SK-N-SH (cell line): Measurements from ENCODE around the gene PDK2. TPM values are rescaled to one million over a fixed set of nuclear protein-coding genes. Genes with fewer than 3 reads are reported as not detected.

Experiments used
- CTCF ChIA-PET: fragments of 300-600, 350-600 bp; formaldehyde crosslinking; extraction: SDS; loops from one replicate; lab custom pipeline; 2021; lab: Yijun Ruan, JAX
- POLR2A ChIA-PET: fragments of 350-600 bp; sonication (Branson Sonifier 250); formaldehyde crosslinking; extraction: SDS; loops from one replicate; lab custom pipeline; 2020; ENCODE audit warnings: antibody characterized with exemption, inconsistent platforms; lab: Yijun Ruan, JAX
- DNase-seq: peaks from one replicate; pipeline ENCODE4 v3.0.0; 2012
- H2AFZ ChIP-seq: fragments of 200-600 bp; sonication (generic); 2 replicates; pipeline ENCODE4 v1.8.1; 2016; ENCODE audit warnings: antibody characterized with exemption, mild to moderate bottlenecking, low read depth
- H3F3A ChIP-seq: fragments of 200-600 bp; sonication (generic); replicated peaks from 2 replicates; pipeline ENCODE3; 2016; ENCODE audit warnings: antibody characterized with exemption, mild to moderate bottlenecking; ENCODE audit not compliant: insufficient read depth
- H3K27ac ChIP-seq, 2 experiments: fragments of 200-500 bp in 1 of 2; fragments of 200-600 bp in 1 of 2; sonication (Bioruptor generic) in 1 of 2; sonication (generic), shearing (Covaris generic) in 1 of 2; 2 replicates each; pipeline versions ENCODE4 v1.5.1 to v1.6.1; 2014 to 2016; ENCODE audit warnings: low read depth in 2 of 2, inconsistent platforms in 1 of 2, low read length in 1 of 2, mild to moderate bottlenecking in 1 of 2, mixed read lengths in 1 of 2
- H3K27me3 ChIP-seq: fragments of 200-600 bp; sonication (generic), shearing (Covaris generic); 2 replicates; pipeline ENCODE4 v1.6.1; 2016; ENCODE audit warnings: mixed run types; ENCODE audit not compliant: insufficient read depth
- H3K36me3 ChIP-seq, 2 experiments: fragments of 200-500 bp in 1 of 2; fragments of 200-600 bp in 1 of 2; sonication (Bioruptor generic) in 1 of 2; sonication (generic) in 1 of 2; replicated peaks in 1 of 2; 2 replicates each; pipeline versions ENCODE3 to v1.5.1; 2014 to 2016; ENCODE audit warnings: low read length in 1 of 2, mild to moderate bottlenecking in 1 of 2; ENCODE audit not compliant: insufficient read depth in 2 of 2, control insufficient read depth in 1 of 2
- H3K4me1 ChIP-seq, 2 experiments: fragments of 200-500 bp in 1 of 2; fragments of 200-600 bp in 1 of 2; sonication (Bioruptor generic) in 1 of 2; sonication (generic), shearing (Covaris generic) in 1 of 2; 2 replicates each; pipeline versions ENCODE4 v1.5.1 to v1.6.1; 2014 to 2016; ENCODE audit warnings: low read depth in 1 of 2, low read length in 1 of 2, mixed run types in 1 of 2; ENCODE audit not compliant: insufficient read depth in 2 of 2, control insufficient read depth in 1 of 2
- H3K4me2 ChIP-seq: fragments of 200-600 bp; sonication (generic), shearing (Covaris generic); 2 replicates; pipeline ENCODE4 v1.6.1; 2017; ENCODE audit warnings: mixed run types
- H3K4me3 ChIP-seq, 2 experiments: fragments of 200-500 bp in 1 of 2; fragments of 200-600 bp in 1 of 2; sonication (Bioruptor generic) in 1 of 2; sonication (generic), shearing (Covaris generic) in 1 of 2; 2 replicates each; pipeline versions ENCODE4 v1.5.1 to v1.8.1; 2014 to 2016; ENCODE audit warnings: low read depth in 2 of 2, inconsistent platforms in 1 of 2, low read length in 1 of 2, mild to moderate bottlenecking in 1 of 2, mixed read lengths in 1 of 2, moderate library complexity in 1 of 2
- H3K79me2 ChIP-seq: fragments of 200-600 bp; sonication (generic); 2 replicates; pipeline ENCODE4 v1.8.1; 2017; ENCODE audit warnings: mild to moderate bottlenecking; ENCODE audit not compliant: insufficient read depth
- H3K9ac ChIP-seq: fragments of 200-600 bp; sonication (generic); 2 replicates; pipeline ENCODE4 v1.6.1; 2017; ENCODE audit warnings: mixed run types
- H3K9me2 ChIP-seq: fragments of 200-600 bp; sonication (generic); 2 replicates; pipeline ENCODE4 v1.6.1; 2017; ENCODE audit warnings: mixed run types
- H3K9me3 ChIP-seq: fragments of 200-600 bp; sonication (generic); 2 replicates; pipeline ENCODE4 v1.6.1; 2017; ENCODE audit warnings: mixed run types, mild to moderate bottlenecking, moderate library complexity
- H4K20me1 ChIP-seq: fragments of 200-600 bp; sonication (generic); 2 replicates; pipeline ENCODE4 v1.6.1; 2017; ENCODE audit warnings: mild to moderate bottlenecking, mixed run types; ENCODE audit not compliant: insufficient read depth
- CTCF ChIP-seq: fragments of 200-600 bp; sonication (generic); IDR thresholded peaks from 2 replicates; pipeline ENCODE4 v1.6.1; 2017; ENCODE audit warnings: antibody characterized with exemption, mild to moderate bottlenecking, moderate library complexity
- EP300 ChIP-seq, 2 experiments: IDR thresholded peaks; 2 replicates each; pipeline versions ENCODE4 v1.4.0 to v1.6.1; 2012; ENCODE audit warnings: borderline replicate concordance in 1 of 2, low read depth in 1 of 2, low read length in 1 of 2
- FOXM1 ChIP-seq: IDR thresholded peaks from 2 replicates; pipeline ENCODE4 v1.4.0; 2012; ENCODE audit warnings: low read depth, mild to moderate bottlenecking
- GABPA ChIP-seq: IDR thresholded peaks from 2 replicates; pipeline ENCODE4 v1.4.0; 2012; ENCODE audit warnings: low read depth, mild to moderate bottlenecking
- JUND ChIP-seq: IDR thresholded peaks from 2 replicates; pipeline ENCODE4 v1.4.0; 2012
- MXI1 ChIP-seq: IDR thresholded peaks from 2 replicates; pipeline ENCODE4 v1.6.1; 2012; ENCODE audit warnings: mild to moderate bottlenecking, low read depth, low read length, improper control_type of control experiment
- NRF1 ChIP-seq: IDR thresholded peaks from 2 replicates; pipeline ENCODE4 v1.6.1; 2012; ENCODE audit warnings: low read depth, mild to moderate bottlenecking, low read length
- RAD21 ChIP-seq: IDR thresholded peaks from 2 replicates; pipeline ENCODE4 v1.6.1; 2012; ENCODE audit warnings: mild to moderate bottlenecking, low read length
- RCOR1 ChIP-seq: fragments of 150-350 bp; IDR thresholded peaks from 2 replicates; pipeline ENCODE4 v1.6.1; 2017; ENCODE audit warnings: antibody characterized with exemption, low read length
- RFX5 ChIP-seq: IDR thresholded peaks from 2 replicates; pipeline ENCODE4 v1.6.1; 2012; ENCODE audit warnings: mild to moderate bottlenecking, improper control_type of control experiment, low read length
- RXRA ChIP-seq: IDR thresholded peaks from 2 replicates; pipeline ENCODE4 v1.4.0; 2012; ENCODE audit warnings: low read depth, mild to moderate bottlenecking, borderline replicate concordance
- SIN3A ChIP-seq: IDR thresholded peaks from 2 replicates; pipeline ENCODE4 v1.6.1; 2012; ENCODE audit warnings: low read depth, mild to moderate bottlenecking, low read length, moderate library complexity, borderline replicate concordance
- SMC3 ChIP-seq: IDR thresholded peaks from 2 replicates; pipeline ENCODE4 v1.6.1; 2012; ENCODE audit warnings: low read depth, low read length, improper control_type of control experiment
- TCF12 ChIP-seq: IDR thresholded peaks from 2 replicates; pipeline ENCODE4 v1.4.0; 2012
- USF1 ChIP-seq: IDR thresholded peaks from 2 replicates; pipeline ENCODE4 v1.4.0; 2012; ENCODE audit warnings: low read depth, borderline replicate concordance
- YY1 ChIP-seq: IDR thresholded peaks from 2 replicates; pipeline ENCODE4 v1.4.0; 2012; ENCODE audit warnings: low read depth, mild to moderate bottlenecking
- WGBS: methylation state at CpG from one replicate; pipeline ENCODE4 v1.1.6; 2017; ENCODE audit warnings: low lambda C conversion rate; 5-methylcytosine and 5-hydroxymethylcytosine counted together
- polyA plus RNA-seq, 3 experiments: library from polyadenylated mRNA; depleted of rRNA; stranded (reverse); fragments of >200 nt; gene quantifications; 2 replicates each; pipeline ENCODE4 v1.2.3, GENCODE V29; 2012
- TF ChIP-seq, protein P1 (sequence below): IDR thresholded peaks from 2 replicates; pipeline ENCODE4; 2012
- TF ChIP-seq, protein P2 (sequence below): fragments of 150-350 bp; IDR thresholded peaks from 2 replicates; pipeline ENCODE4 v1.6.1; 2016; ENCODE audit warnings: mild to moderate bottlenecking, low read depth, low read length

The PDK2 gene
- polyA plus RNA-seq, 1 of the 3 experiments (the other 2 are of a cell fraction): 124 TPM

GRCh38 chr17:50051606-50052005 is 43.5 kb upstream of the PDK2 start:
- Histone ChIP-seq H3K4me1 (peaks cover 48 to 85% of the 10 kb centered on the region in 2 experiments), H3K9ac (peak overlapping the region; percentile 98), H2AFZ (no peak overlapping the region), H3K36me3 (peaks cover 0 to 6% of the 10 kb centered on the region in 2 experiments), H3K9me2 (no peaks in the 10 kb centered on the region), H3K27ac (peak overlapping the region; percentile 96 to 100; a peak in 3 of 4 replicates)
- 45% methylated on average over 2 of the region's 2 CpGs for WGBS
- POLR2A ChIA-PET: no interaction called here
- TF ChIP-seq RXRA (no peak), TCF12 (no peak), SMC3 (0 out of 2 replicates have a peak, but pooled peaks have one; percentile 5), EP300 (IDR thresholded peaks at IDR 0.05; ENCODE audit: borderline replicate concordance in 1 of 2, low read depth in 1 of 2, low read length in 1 of 2) (no peak), FOXM1 (no peak)
- TF ChIP-seq, all 33 proteins: peak for 1
- Histone ChIP-seq H4K20me1 (no peaks in the 10 kb centered on the region), H3K79me2 (peaks cover 54% of the 10 kb centered on the region), H3K4me3 (no peak overlapping the region), H3K27me3 (no peaks in the 10 kb centered on the region), H3K4me2 (peak overlapping the region; percentile 96), H3K9me3 (no peaks in the 10 kb centered on the region), H3F3A (peaks cover 79% of the 10 kb centered on the region)
- CTCF ChIA-PET: interaction anchor here (1.1 to 8.0 kb wide), 6 partner anchors 13 to 190 kb away, joined by 3 to 126 read pairs (median 11); partner anchors contain the start of gene PDK2
- no peak for DNase-seq

- H3K27me3 ChIP-seq: no peaks in the 10 kb centered on the region
- POLR2A ChIA-PET: no interaction called here
- H4K20me1 ChIP-seq: no peaks in the 10 kb centered on the region
- peaks cover 55 to 78% of the 10 kb centered on the region in 2 experiments for H3K4me1 ChIP-seq
- peaks cover 61% of the 10 kb centered on the region for H3K79me2 ChIP-seq
- no peak for DNase-seq
- TF ChIP-seq GABPA (no peak), RAD21 (no peak), USF1 (no peak), NRF1 (no peak), MXI1 (no peak), RFX5 (no peak), YY1 (no peak), FOXM1 (no peak), CTCF (no peak), RXRA (no peak), EP300 (IDR thresholded peaks at IDR 0.05; ENCODE audit: borderline replicate concordance in 1 of 2, low read depth in 1 of 2, low read length in 1 of 2) (no peak), JUND (no peak), TCF12 (no peak), RCOR1 (no peak), SIN3A (no peak)
- TF ChIP-seq, protein P1, sequence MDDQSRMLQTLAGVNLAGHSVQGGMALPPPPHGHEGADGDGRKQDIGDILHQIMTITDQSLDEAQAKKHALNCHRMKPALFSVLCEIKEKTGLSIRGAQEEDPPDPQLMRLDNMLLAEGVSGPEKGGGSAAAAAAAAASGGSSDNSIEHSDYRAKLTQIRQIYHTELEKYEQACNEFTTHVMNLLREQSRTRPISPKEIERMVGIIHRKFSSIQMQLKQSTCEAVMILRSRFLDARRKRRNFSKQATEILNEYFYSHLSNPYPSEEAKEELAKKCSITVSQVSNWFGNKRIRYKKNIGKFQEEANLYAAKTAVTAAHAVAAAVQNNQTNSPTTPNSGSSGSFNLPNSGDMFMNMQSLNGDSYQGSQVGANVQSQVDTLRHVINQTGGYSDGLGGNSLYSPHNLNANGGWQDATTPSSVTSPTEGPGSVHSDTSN: no peak
- TF ChIP-seq, protein P2, sequence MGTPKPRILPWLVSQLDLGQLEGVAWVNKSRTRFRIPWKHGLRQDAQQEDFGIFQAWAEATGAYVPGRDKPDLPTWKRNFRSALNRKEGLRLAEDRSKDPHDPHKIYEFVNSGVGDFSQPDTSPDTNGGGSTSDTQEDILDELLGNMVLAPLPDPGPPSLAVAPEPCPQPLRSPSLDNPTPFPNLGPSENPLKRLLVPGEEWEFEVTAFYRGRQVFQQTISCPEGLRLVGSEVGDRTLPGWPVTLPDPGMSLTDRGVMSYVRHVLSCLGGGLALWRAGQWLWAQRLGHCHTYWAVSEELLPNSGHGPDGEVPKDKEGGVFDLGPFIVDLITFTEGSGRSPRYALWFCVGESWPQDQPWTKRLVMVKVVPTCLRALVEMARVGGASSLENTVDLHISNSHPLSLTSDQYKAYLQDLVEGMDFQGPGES: no peak
- H3K9me2 ChIP-seq: no peaks in the 10 kb centered on the region
- H3K4me3 ChIP-seq: no peak overlapping the region
- CTCF ChIA-PET: interaction anchor here (0.9 to 8.0 kb wide), 10 partner anchors 8 to 191 kb away, joined by 3 to 126 read pairs (median 7); partner anchors contain the start of gene PDK2
- no peak overlapping the region for H2AFZ ChIP-seq
- H3F3A ChIP-seq: peaks cover 79% of the 10 kb centered on the region
- no peaks in the 10 kb centered on the region for H3K9me3 ChIP-seq
- 96% methylated on average over 6 of the region's 6 CpGs for WGBS
- peak overlapping the region; percentile 96 for H3K4me2 ChIP-seq
- peaks cover 0 to 12% of the 10 kb centered on the region in 2 experiments for H3K36me3 ChIP-seq
- H3K27ac ChIP-seq: peak overlapping the region; percentile 96 to 100
- H3K9ac ChIP-seq: peak overlapping the region; percentile 98; the same call in 1 of the 2 replicates
Observed at GRCh38 chr17:50052241-50052796, 42.8 kb upstream of the PDK2 start.
